ENCODE measurements around the gene CACNA1A.

CACNA1A gene

GRCh38 chr19:13255719-13256059, 250.6 kb downstream of the CACNA1A start:
- Histone ChIP-seq H3K4me2 (no peak overlapping the region), H3K27ac (no peak overlapping the region), H3K9me3 (peaks cover 8% of the 10 kb centered on the region; the same call in 1 of the 2 replicates), H3K4me1 (peaks cover 12% of the 10 kb centered on the region), H3K36me3 (no peaks in the 10 kb centered on the region), H3K4me3 (no peak overlapping the region), H3K27me3 (no peaks in the 10 kb centered on the region), H4K20me1 (no peaks in the 10 kb centered on the region), H3K9ac (no peak overlapping the region)
- no peak for TF ChIP-seq Cebpa-rat (IDR thresholded peaks at IDR 0.05)

- no peaks in the 10 kb centered on the region for H3K27me3 ChIP-seq
- TF ChIP-seq Cebpa-rat (IDR thresholded peaks at IDR 0.05) = no peak
- H3K4me2 ChIP-seq = no peak overlapping the region
These were observed 251.1 kb downstream of the CACNA1A start for GRCh38 chr19:13255041-13255718.

DNA sequence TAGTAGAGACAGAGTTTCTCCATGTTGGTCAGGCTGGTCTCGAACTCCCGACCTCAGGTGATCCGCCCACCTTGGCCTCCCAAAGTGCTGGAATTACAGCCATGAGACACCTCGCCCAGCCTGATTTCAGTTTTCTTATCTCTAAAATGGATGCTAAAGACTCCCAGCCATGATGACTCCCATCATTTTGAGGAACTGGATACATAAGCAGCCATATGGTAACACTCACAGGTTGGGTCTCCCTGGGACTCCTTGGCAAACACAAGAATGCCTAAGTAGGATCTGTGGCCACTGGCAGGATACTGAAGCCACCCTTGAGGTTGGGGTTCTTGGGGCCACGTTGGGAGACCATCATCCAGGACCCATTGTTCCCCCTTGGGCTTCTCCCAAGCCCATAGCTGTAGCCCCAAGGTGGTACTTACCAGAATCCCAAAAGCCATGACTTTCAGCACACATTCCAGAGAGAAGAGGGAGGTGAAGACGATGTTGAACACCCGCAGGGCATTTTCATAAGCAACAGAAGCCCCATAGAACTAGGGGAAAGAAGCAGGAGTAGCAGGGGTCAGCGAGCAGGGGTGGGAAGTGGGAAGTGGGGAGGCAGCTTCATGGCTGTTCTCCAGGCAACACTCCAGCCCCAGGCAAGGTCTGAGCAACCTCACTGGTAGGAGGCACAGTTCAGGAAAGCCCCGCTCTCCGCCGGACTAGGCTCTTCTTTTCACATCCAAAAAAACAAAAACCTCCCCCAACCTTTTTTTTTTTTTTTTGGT, 253.5 kb downstream of the CACNA1A start:
- Histone ChIP-seq H3K36me3 (no peaks in the 10 kb centered on the region), H3K9ac (no peak overlapping the region), H3K9me3 (peaks cover 8% of the 10 kb centered on the region; the same call in 1 of the 2 replicates), H3K27me3 (no peaks in the 10 kb centered on the region), H3K4me1 (no peaks in the 10 kb centered on the region), H3K4me3 (no peak overlapping the region), H3K27ac (no peak overlapping the region), H4K20me1 (no peaks in the 10 kb centered on the region), H3K4me2 (no peak overlapping the region)
- TF ChIP-seq Cebpa-rat (IDR thresholded peaks at IDR 0.05) = no peak

More at GRCh38 chr19:13255041-13255718, 251.1 kb downstream of the CACNA1A start:
- H3K27ac ChIP-seq = no peak overlapping the region
- no peaks in the 10 kb centered on the region for H3K36me3 ChIP-seq
- peaks cover 7% of the 10 kb centered on the region; the same call in 1 of the 2 replicates for H3K4me1 ChIP-seq
- peaks cover 8% of the 10 kb centered on the region; the same call in 1 of the 2 replicates for H3K9me3 ChIP-seq
- H3K4me3 ChIP-seq = no peak overlapping the region
- no peak overlapping the region for H3K9ac ChIP-seq
- H4K20me1 ChIP-seq = no peaks in the 10 kb centered on the region

GRCh38 chr19:13244920-13245319, 261.4 kb downstream of the CACNA1A start:
- H3K4me1 ChIP-seq = peaks cover 18% of the 10 kb centered on the region
- no peak for TF ChIP-seq Cebpa-rat (IDR thresholded peaks at IDR 0.05)
- no peaks in the 10 kb centered on the region for H3K27me3 ChIP-seq
- no peaks in the 10 kb centered on the region for H3K9me3 ChIP-seq
- H3K36me3 ChIP-seq = no peaks in the 10 kb centered on the region
- no peak overlapping the region for H3K4me2 ChIP-seq
- H3K27ac ChIP-seq = no peak overlapping the region
- H4K20me1 ChIP-seq = no peaks in the 10 kb centered on the region
- no peak overlapping the region for H3K4me3 ChIP-seq
- no peak overlapping the region for H3K9ac ChIP-seq

DNA sequence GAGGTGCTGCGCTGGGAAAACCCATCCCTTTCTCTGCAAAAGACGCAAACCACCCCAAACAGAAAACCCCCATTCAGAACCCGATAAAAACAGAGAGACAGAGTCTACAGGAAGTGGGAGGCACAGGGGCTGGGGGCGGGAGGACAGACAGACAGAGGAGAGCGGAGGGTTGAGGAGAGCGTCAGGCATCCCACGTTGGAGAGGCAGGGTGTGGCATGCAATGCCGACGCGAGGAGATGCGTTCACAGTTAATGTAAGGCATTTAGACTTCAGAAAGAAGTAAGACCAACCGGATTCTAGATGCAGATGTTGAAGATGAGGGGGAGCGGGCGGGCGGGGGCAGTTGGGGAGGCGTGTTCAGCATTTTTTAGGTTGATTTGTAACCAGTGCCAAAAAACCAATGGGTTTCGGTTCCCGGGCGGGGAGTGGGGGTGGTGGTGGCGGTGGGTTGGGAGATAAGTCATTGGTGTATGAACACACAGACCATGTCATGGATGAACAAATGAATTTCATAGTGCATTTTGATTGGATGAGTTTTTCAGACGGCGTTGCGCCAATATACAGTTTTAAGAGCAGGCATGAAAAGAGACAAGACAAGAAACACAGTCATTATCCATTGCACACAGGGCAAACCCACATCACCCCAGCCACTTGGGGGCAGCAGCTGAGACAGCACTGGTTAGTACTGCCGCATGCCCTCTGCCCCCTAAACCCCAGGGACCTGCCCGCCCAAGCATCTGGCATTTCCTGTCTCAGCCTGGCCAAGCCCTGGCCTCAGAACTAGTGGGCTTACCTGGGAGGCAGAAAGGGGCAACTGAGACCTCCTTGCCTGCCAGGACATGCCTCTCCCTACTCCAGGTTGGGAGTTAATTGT, 264.8 kb downstream of the CACNA1A start:
- no peaks in the 10 kb centered on the region for H3K36me3 ChIP-seq
- peak overlapping the region; percentile 49 for H3K4me2 ChIP-seq
- H4K20me1 ChIP-seq = no peaks in the 10 kb centered on the region
- H3K4me3 ChIP-seq = no peak overlapping the region
- H3K27ac ChIP-seq = peak overlapping the region; percentile 26; the same call in 1 of the 2 replicates
- peaks cover 36% of the 10 kb centered on the region for H3K4me1 ChIP-seq
- H3K27me3 ChIP-seq = no peaks in the 10 kb centered on the region
- TF ChIP-seq Cebpa-rat (IDR thresholded peaks at IDR 0.05) = no peak
- H3K9ac ChIP-seq = no peak overlapping the region
- no peaks in the 10 kb centered on the region for H3K9me3 ChIP-seq

- H3K36me3 ChIP-seq = no peaks in the 10 kb centered on the region
- TF ChIP-seq Cebpa-rat (IDR thresholded peaks at IDR 0.05) = no peak
- H3K4me1 ChIP-seq = peaks cover 46% of the 10 kb centered on the region
- no peaks in the 10 kb centered on the region for H3K27me3 ChIP-seq
- H3K27ac ChIP-seq = peak overlapping the region; percentile 26; the same call in 1 of the 2 replicates
- no peak overlapping the region for H3K4me3 ChIP-seq
- peak overlapping the region; percentile 45 for H3K4me2 ChIP-seq
- no peaks in the 10 kb centered on the region for H4K20me1 ChIP-seq
- H3K9me3 ChIP-seq = peaks cover 8% of the 10 kb centered on the region; the same call in 1 of the 2 replicates
- no peak overlapping the region for H3K9ac ChIP-seq
These were observed 265.8 kb downstream of the CACNA1A start for GRCh38 chr19:13240312-13241022.

GRCh38 chr19:13238891-13239534, 267.3 kb downstream of the CACNA1A start:
- H3K4me1 ChIP-seq = peaks cover 61% of the 10 kb centered on the region
- no peaks in the 10 kb centered on the region for H4K20me1 ChIP-seq
- no peak for TF ChIP-seq Cebpa-rat (IDR thresholded peaks at IDR 0.05)
- H3K4me3 ChIP-seq = no peak overlapping the region
- H3K27me3 ChIP-seq = no peaks in the 10 kb centered on the region
- no peaks in the 10 kb centered on the region for H3K36me3 ChIP-seq
- H3K9ac ChIP-seq = no peak overlapping the region
- H3K9me3 ChIP-seq = peaks cover 9% of the 10 kb centered on the region; the same call in 1 of the 2 replicates
- no peak overlapping the region for H3K27ac ChIP-seq
- no peak overlapping the region for H3K4me2 ChIP-seq

GRCh38 chr19:13234518-13234917, 271.8 kb downstream of the CACNA1A start:
- peaks cover 9% of the 10 kb centered on the region; the same call in 1 of the 2 replicates for H3K9me3 ChIP-seq
- peak overlapping the region; percentile 77 for H3K4me2 ChIP-seq
- no peak overlapping the region for H3K9ac ChIP-seq
- H3K27ac ChIP-seq = peak overlapping the region; percentile 71
- no peaks in the 10 kb centered on the region for H4K20me1 ChIP-seq
- no peaks in the 10 kb centered on the region for H3K27me3 ChIP-seq
- no peak for TF ChIP-seq Cebpa-rat (IDR thresholded peaks at IDR 0.05)
- peaks cover 56% of the 10 kb centered on the region for H3K4me1 ChIP-seq
- H3K36me3 ChIP-seq = peaks cover 14% of the 10 kb centered on the region; the same call in 1 of the 2 replicates
- H3K4me3 ChIP-seq = peak overlapping the region; percentile 31; the same call in 1 of the 2 replicates

Data from BLaER1 (cell line).